DND-41 (cell line): ENCODE results near the gene APC2.
"Not testable (repeated sequence)": the region's sequence is repeated elsewhere in the genome, so short reads cannot be mapped to it uniquely, and the experiment has no call there.

Experiments used
- ATAC-seq: fragments of 200-7000 bp; cut with Tn5 transposase; 3 replicates; pipeline ENCODE4 v1.9.1; 2021; ENCODE audit warnings: low read depth; ENCODE audit not compliant: insufficient read depth
- DNase-seq: peaks from one replicate; pipeline ENCODE4 v3.0.0-alpha.2; 2020
- H2AFZ ChIP-seq: 2 replicates; pipeline ENCODE4 v1.6.0; 2012; ENCODE audit warnings: low read depth, low read length
- H3K27ac ChIP-seq: 2 replicates; pipeline ENCODE4 v1.5.1; 2012; ENCODE audit warnings: low read length, inconsistent platforms
- H3K27me3 ChIP-seq: fragments of 200-600 bp; sonication (generic); 2 replicates; pipeline ENCODE4 v1.6.0; 2012; ENCODE audit warnings: low read length, mild to moderate bottlenecking, inconsistent platforms; ENCODE audit not compliant: insufficient read depth, poor library complexity
- H3K36me3 ChIP-seq: 2 replicates; pipeline ENCODE4 v1.5.1; 2012; ENCODE audit warnings: low read length, inconsistent platforms; ENCODE audit not compliant: insufficient read depth
- H3K4me1 ChIP-seq: 2 replicates; pipeline ENCODE4 v1.5.1; 2012; ENCODE audit warnings: mild to moderate bottlenecking, low read length; ENCODE audit not compliant: insufficient read depth
- H3K4me2 ChIP-seq: 2 replicates; pipeline ENCODE4 v1.6.0; 2012; ENCODE audit warnings: mild to moderate bottlenecking, moderate library complexity, low read length, inconsistent platforms; ENCODE audit not compliant: insufficient read depth
- H3K4me3 ChIP-seq, 2 experiments: fragments of 200-600 bp in 1 of 2; shearing (Covaris generic) in 1 of 2; 2 replicates each; pipeline ENCODE4 v1.5.1; 2012 to 2016; ENCODE audit warnings: inconsistent platforms in 2 of 2, low read length in 2 of 2, mild to moderate bottlenecking in 2 of 2, low read depth in 1 of 2, moderate library complexity in 1 of 2
- H3K79me2 ChIP-seq: 2 replicates; pipeline ENCODE4 v1.6.0; 2012; ENCODE audit warnings: low read length, inconsistent platforms; ENCODE audit not compliant: insufficient read depth
- H3K9ac ChIP-seq: 2 replicates; pipeline ENCODE4 v1.6.0; 2012; ENCODE audit warnings: low read depth, mild to moderate bottlenecking, inconsistent platforms, low read length, moderate library complexity
- H3K9me3 ChIP-seq: 2 replicates; pipeline ENCODE4 v1.5.1; 2012; ENCODE audit warnings: low read length, moderate library complexity, mild to moderate bottlenecking, inconsistent platforms; ENCODE audit not compliant: insufficient read depth, severe bottlenecking
- H4K20me1 ChIP-seq: 2 replicates; pipeline ENCODE4 v1.6.0; 2012; ENCODE audit warnings: low read length; ENCODE audit not compliant: insufficient read depth
- CTCF ChIP-seq: IDR thresholded peaks from 2 replicates; pipeline ENCODE4 v1.5.1; 2012; ENCODE audit warnings: borderline replicate concordance, low read length, moderate library complexity, mild to moderate bottlenecking; ENCODE audit not compliant: poor library complexity, severe bottlenecking; ENCODE audit errors: extremely low read depth
- EZH2 ChIP-seq: IDR thresholded peaks from 3 replicates; pipeline ENCODE4 v1.6.1; 2012; ENCODE audit warnings: borderline replicate concordance, low read depth, mild to moderate bottlenecking, moderate library complexity, low read length, inconsistent platforms; ENCODE audit not compliant: severe bottlenecking

The APC2 gene

DNA sequence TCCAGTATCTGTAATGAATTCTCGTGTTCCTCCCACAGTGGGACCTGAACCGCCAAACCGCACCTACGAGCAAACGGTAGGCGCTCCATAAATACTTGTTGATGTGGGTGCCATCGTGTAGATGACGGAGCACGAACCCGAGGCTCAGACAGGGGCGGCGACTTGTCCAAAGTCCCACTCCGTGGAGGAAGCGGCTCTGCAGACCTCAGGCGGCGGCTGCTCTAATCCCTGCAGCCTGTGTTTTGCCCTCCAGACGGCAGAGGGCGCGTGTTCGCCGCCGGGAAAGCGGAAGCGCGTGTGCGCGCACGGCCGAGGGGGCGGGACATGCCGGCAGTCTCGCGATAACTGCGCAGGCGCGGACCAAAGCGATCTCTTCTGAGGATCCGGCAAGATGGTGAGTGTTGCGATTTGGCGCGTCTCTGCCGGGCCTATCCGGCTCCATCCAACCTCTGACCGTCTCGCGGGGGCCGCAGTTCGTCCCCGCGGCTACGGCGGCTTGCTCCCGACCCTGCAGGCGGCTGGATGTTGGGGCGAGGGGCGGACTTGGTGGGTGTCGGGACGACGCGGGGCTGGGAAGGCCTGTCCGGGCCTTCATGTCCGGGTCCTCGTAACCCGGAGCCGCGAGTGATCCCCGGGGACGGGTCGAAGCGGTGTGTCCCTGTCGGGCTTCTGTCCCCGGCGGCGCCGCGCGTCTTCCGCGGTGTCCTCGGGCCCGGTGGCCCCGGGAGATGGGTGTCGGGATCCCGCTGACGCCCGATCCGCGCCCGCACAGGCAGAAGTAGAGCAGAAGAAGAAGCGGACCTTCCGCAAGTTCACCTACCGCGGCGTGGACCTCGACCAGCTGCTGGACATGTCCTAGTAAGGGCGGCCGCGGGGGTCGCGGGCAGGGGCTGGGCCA, 11.6 kb upstream of the APC2 start, which contains the start of gene RPS15:
TSS of gene RPS15 (plus strand) at position 362 of the 898 bp plus-strand sequence. CDS start at position 392, 30 bp downstream.
- Histone ChIP-seq H3K4me2 (peak within 1 kb of the TSS; percentile 99), H3K27ac (peak within 1 kb of the TSS; percentile 82), H3K27me3 (no peaks in the 10 kb centered on the region), H3K36me3 (peaks cover 61% of the 10 kb centered on the region), H4K20me1 (peaks cover 64% of the 10 kb centered on the region), H3K9me3 (no peaks in the 10 kb centered on the region), H3K4me3 (peak within 1 kb of the TSS; percentile 61 to 66; a peak in 3 of 4 replicates), H3K4me1 (peaks cover 26% of the 10 kb centered on the region), H3K9ac (peak within 1 kb of the TSS; percentile 90), H3K79me2 (peaks cover 37% of the 10 kb centered on the region), H2AFZ (peak within 1 kb of the TSS; percentile 72)
- TF ChIP-seq EZH2 (no peak), CTCF (peak; percentile 98)
- peak; percentile 95 for DNase-seq
- peak; percentile 83 for ATAC-seq

DNA sequence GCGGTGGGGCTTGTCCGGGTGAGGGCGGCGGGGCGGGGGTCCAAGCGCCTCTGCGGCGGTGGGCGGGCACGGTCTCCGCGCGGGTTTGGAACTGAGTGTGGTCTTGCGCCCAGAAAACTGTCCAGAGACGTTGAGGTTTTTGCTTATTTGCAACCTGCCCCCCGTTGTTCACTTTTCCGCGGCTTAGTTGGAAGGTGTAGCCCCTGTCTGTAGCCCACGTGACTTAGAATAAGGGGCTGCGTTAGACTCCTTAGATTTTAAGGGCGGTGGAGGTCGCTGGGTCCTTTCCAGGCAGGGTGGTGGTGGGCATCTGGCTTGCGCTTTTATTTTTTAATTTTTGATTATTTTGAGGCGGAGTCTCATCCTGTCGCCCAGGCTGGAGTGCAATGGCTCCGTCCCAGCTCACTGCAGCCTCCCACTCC, 11.0 kb upstream of the APC2 start:
- H3K36me3 ChIP-seq: peaks cover 54% of the 10 kb centered on the region
- peak overlapping the region; percentile 99 for H3K4me2 ChIP-seq
- no peaks in the 10 kb centered on the region for H3K9me3 ChIP-seq
- H4K20me1 ChIP-seq: peaks cover 60% of the 10 kb centered on the region
- peaks cover 26% of the 10 kb centered on the region for H3K4me1 ChIP-seq
- no peaks in the 10 kb centered on the region for H3K27me3 ChIP-seq
- H3K4me3 ChIP-seq: peak overlapping the region; percentile 61 to 66; a peak in 3 of 4 replicates
- H3K9ac ChIP-seq: peak overlapping the region; percentile 90
- H2AFZ ChIP-seq: no peak overlapping the region
- ATAC-seq (peak; percentile 8), DNase-seq (no peak)
- H3K27ac ChIP-seq: peak overlapping the region; percentile 82
- no peak for TF ChIP-seq EZH2
- TF ChIP-seq CTCF: no peak
- H3K79me2 ChIP-seq: peaks cover 37% of the 10 kb centered on the region

GRCh38 chr19:1439525-1440417, 10.2 kb upstream of the APC2 start:
- Histone ChIP-seq H3K4me1 (peaks cover 28% of the 10 kb centered on the region), H3K36me3 (peaks cover 46% of the 10 kb centered on the region), H3K79me2 (peaks cover 37% of the 10 kb centered on the region), H3K9ac (peak overlapping the region; percentile 90), H3K4me3 (peak overlapping the region; percentile 61 to 66; a peak in 3 of 4 replicates), H4K20me1 (peaks cover 60% of the 10 kb centered on the region), H3K27ac (peak overlapping the region; percentile 82), H3K4me2 (peak overlapping the region; percentile 99)
- not testable (repeated sequence) for H2AFZ ChIP-seq, H3K27me3 ChIP-seq, ATAC-seq, DNase-seq, H3K9me3 ChIP-seq
